Memory B cell (primary cell): ENCODE data around the gene FOXP1.
"Not testable (repeated sequence)": the region's sequence is repeated elsewhere in the genome, so short reads cannot be mapped to it uniquely, and the experiment has no call there.

Source experiments
- ATAC-seq: fragments of 150-1000 bp; cut with Tn5 transposase; 2 replicates; pipeline ENCODE4 v1.10.0; 2021; ENCODE audit warnings: low read depth, mild to moderate bottlenecking, moderate library complexity
- DNase-seq, 2 donors: peaks; one replicate each; pipeline ENCODE4 v3.0.0; 2022; ENCODE audit warnings: low spot score in 2 of 2
- H3K27ac Mint-ChIP-seq: one replicate; pipeline ENCODE4 v1.8.0; 2022; ENCODE audit warnings: mild to moderate bottlenecking, moderate library complexity, mixed read lengths
- H3K27me3 Mint-ChIP-seq: one replicate; pipeline ENCODE4 v1.8.0; 2022; ENCODE audit warnings: mixed read lengths
- H3K36me3 Mint-ChIP-seq: one replicate; pipeline ENCODE4 v1.8.0; 2022; ENCODE audit warnings: mild to moderate bottlenecking, mixed read lengths
- H3K4me1 Mint-ChIP-seq: one replicate; pipeline ENCODE4 v1.8.0; 2022; ENCODE audit warnings: mixed read lengths
- H3K4me3 Mint-ChIP-seq: one replicate; pipeline ENCODE4 v1.8.0; 2022; ENCODE audit warnings: mild to moderate bottlenecking, moderate library complexity, mixed read lengths
- H3K9me3 Mint-ChIP-seq: one replicate; pipeline ENCODE4 v1.8.0; 2022; ENCODE audit warnings: mixed read lengths

Gene FOXP1

DNA sequence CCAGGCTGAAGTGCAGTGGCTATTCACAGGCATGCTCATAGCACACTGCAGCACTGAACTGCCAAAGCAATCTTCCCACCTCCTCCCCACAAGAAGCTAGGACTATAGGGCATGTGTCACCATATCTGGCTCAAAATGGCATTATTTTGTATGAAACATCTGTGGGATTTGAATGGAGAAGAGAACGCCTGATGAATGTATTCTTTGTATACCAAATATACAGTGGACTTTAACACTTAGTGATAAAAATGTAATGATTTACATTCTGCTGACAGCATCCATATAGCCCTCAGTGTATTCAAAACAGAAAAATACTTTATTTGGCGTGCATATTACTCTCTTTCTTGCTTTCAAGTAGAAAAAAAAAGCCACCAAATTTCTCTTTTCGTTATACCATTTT, 257.8 kb downstream of the FOXP1 start:
- no peak for ATAC-seq

DNA sequence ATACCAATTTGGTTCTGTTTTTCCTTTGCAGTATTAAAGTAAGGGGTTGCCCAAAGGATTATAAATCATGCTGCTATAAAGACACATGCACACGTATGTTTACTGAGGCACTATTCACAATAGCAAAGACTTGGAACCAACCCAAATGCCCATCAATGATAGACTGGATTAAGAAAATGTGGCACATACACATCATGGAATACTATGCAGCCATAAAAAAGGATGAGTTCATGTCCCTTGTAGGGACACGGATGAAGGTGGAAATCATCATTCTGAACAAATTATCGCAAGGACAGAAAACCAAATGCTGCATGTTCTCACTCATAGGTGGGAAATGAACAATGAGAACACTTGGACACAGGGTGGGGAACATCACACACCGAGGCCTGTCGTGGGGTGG, 259.3 kb downstream of the FOXP1 start:
- peaks cover 11% of the 10 kb centered on the region for H3K4me1 Mint-ChIP-seq
- H3K36me3 Mint-ChIP-seq = peaks cover 12% of the 10 kb centered on the region
- not testable (repeated sequence) for ATAC-seq, H3K27me3 Mint-ChIP-seq, H3K4me3 Mint-ChIP-seq, H3K27ac Mint-ChIP-seq, DNase-seq, H3K9me3 Mint-ChIP-seq

More for the DNA sequence above, 257.8 kb downstream of the FOXP1 start:
- Mint-ChIP-seq H3K36me3 (peaks cover 17% of the 10 kb centered on the region), H3K9me3 (peaks cover 4% of the 10 kb centered on the region), H3K4me3 (no peak overlapping the region), H3K4me1 (peaks cover 11% of the 10 kb centered on the region), H3K27me3 (no peaks in the 10 kb centered on the region), H3K27ac (no peak overlapping the region)
- no peak for DNase-seq

DNA sequence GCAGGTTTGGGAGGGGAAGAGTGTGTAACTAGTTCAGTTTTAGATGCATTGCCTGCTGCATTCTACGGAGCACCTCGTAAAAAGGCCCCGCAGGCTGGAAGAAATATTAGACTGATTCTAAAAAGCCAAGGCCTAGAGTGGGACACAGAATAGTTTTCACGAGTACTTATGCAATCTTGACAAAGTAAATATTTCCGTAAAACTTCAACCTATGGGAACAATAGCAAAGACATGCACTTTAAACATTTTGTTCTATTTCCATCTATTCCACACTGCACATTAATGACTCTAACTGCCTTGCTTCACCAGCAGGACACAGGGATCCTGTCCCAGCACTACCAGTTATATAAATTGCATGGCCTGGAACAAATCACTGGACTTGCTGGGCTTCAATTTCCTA, 260.0 kb downstream of the FOXP1 start:
- H3K4me3 Mint-ChIP-seq = no peak overlapping the region
- no peaks in the 10 kb centered on the region for H3K27me3 Mint-ChIP-seq
- no peak for DNase-seq
- no peak for ATAC-seq
- no peak overlapping the region for H3K27ac Mint-ChIP-seq
- H3K4me1 Mint-ChIP-seq = peaks cover 13% of the 10 kb centered on the region
- peaks cover 12% of the 10 kb centered on the region for H3K36me3 Mint-ChIP-seq
- peaks cover 2% of the 10 kb centered on the region for H3K9me3 Mint-ChIP-seq

DNA sequence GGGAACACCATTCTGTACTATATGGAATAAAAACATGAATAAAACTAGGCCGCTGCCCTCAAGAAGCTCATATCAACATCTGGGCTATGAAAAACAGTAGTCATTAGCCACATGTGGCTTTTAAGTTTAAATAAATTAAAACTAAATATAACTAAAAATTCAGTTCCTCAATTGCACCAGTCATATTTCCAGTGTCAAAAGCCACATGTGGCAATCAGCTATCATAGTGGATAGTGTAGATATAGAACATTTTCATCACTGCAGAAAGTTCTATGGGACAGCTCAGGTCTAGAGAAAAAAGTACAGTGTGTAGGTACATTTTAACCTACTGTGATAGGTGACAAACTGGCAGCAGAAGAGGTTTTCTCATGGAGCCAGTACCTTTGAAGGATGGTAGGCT, 261.4 kb downstream of the FOXP1 start:
- peaks cover 13% of the 10 kb centered on the region for H3K4me1 Mint-ChIP-seq
- H3K27me3 Mint-ChIP-seq = no peaks in the 10 kb centered on the region
- H3K9me3 Mint-ChIP-seq = peaks cover 2% of the 10 kb centered on the region
- DNase-seq = no peak
- H3K36me3 Mint-ChIP-seq = peaks cover 9% of the 10 kb centered on the region
- H3K27ac Mint-ChIP-seq = no peak overlapping the region
- ATAC-seq = no peak
- no peak overlapping the region for H3K4me3 Mint-ChIP-seq

DNA sequence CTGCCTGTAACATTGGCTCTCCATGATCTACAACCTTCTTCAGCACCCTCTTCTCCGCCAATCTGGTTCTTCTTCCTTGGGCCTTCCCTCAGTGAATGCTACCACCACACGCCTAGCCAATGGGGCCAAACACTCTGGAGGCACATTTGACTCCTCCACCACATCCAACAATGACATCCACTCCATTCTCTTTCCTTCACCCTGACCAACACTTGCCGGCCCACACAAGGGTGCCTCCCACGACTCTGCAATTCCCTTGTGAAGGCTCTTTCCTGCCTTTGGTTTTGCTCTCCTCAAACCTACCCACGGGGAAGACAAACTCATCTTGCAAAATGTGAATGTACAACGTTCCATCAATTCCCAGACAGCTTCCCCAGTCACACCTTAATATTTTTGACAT, 263.8 kb downstream of the FOXP1 start:
- Mint-ChIP-seq H3K4me3 (no peak overlapping the region), H3K36me3 (peaks cover 6% of the 10 kb centered on the region), H3K27me3 (no peaks in the 10 kb centered on the region), H3K27ac (no peak overlapping the region), H3K4me1 (peaks cover 19% of the 10 kb centered on the region), H3K9me3 (peaks cover 2% of the 10 kb centered on the region)
- DNase-seq = no peak
- no peak for ATAC-seq

DNA sequence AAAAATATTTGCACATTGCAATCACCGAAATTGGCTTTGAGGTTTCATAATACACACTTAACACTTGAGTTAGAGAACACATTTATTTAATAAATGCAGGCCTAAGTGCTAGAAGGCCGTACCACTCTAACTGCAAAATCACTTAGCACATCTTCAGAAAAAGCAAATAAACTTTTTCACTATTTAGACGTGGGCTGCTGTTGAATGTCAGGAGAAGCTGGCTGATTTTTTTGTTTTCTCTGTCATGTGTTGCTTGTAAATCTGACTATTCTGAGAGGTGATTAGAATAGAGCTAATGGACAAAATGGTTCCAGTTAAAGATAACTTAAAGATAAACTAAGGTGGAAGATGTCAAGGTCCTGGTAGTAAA, 265.1 kb downstream of the FOXP1 start:
- ATAC-seq = no peak
- peaks cover 19% of the 10 kb centered on the region for H3K4me1 Mint-ChIP-seq
- H3K36me3 Mint-ChIP-seq = peaks cover 6% of the 10 kb centered on the region
- no peak overlapping the region for H3K4me3 Mint-ChIP-seq
- no peak overlapping the region for H3K27ac Mint-ChIP-seq
- DNase-seq = no peak
- no peaks in the 10 kb centered on the region for H3K9me3 Mint-ChIP-seq
- H3K27me3 Mint-ChIP-seq = no peaks in the 10 kb centered on the region

DNA sequence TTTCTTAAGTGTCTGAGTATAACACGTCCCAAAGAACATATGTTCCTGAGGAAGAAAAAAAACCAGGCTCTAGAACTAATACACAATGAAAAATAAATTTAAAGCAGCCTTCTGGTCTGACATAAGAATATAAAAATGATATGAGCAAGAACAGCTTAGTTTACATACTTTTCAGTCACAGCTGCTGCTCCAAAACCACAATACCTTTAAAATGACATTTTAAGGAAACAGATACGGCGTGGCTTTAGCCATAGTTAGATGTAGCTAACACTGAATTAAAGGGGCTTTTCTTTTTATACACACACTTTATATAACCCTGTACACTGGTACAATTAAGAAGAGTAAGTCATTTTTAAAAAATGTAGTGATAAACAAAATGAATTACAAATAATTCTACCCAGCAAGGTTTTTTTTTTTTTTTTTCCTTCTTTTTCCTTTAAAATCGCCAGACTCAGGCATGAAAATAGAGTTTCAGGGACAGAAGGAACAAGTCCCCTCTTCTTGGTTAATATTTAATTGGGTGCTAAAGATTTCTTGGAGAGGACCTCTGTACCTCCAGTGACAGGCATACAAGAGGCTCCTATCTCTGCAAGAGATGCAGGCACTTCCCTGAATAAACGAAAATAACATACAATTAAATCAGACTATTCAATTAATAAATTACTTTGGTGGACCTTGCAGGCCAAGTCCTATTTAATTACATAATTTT, 265.6 kb downstream of the FOXP1 start:
- H3K36me3 Mint-ChIP-seq = peaks cover 4% of the 10 kb centered on the region
- no peak overlapping the region for H3K4me3 Mint-ChIP-seq
- H3K4me1 Mint-ChIP-seq = peaks cover 16% of the 10 kb centered on the region
- no peaks in the 10 kb centered on the region for H3K27me3 Mint-ChIP-seq
- DNase-seq (no peak), ATAC-seq (no peak)
- H3K27ac Mint-ChIP-seq = no peak overlapping the region
- H3K9me3 Mint-ChIP-seq = no peaks in the 10 kb centered on the region

DNA sequence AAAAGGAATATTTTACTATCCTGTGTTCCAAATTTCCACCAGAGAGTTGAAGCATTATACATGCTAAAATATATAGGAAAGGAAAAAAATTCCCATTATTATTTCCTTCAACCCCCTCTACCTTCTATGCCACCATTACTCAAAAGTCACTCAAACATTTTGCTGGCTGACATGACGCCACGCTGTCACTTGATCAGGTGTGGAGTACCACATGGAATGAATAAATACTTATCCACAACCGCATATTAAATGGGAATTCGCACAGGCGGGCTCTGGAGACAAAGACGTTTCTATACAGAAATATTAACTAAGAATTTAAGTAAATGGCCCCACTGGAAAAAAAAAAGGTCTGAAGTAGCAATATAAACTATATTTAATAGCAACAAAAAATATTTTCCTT, 266.4 kb downstream of the FOXP1 start:
- H3K9me3 Mint-ChIP-seq = no peaks in the 10 kb centered on the region
- H3K36me3 Mint-ChIP-seq = peaks cover 1% of the 10 kb centered on the region
- ATAC-seq = no peak
- no peaks in the 10 kb centered on the region for H3K27me3 Mint-ChIP-seq
- no peak overlapping the region for H3K4me3 Mint-ChIP-seq
- H3K27ac Mint-ChIP-seq = no peak overlapping the region
- peaks cover 12% of the 10 kb centered on the region for H3K4me1 Mint-ChIP-seq
- no peak for DNase-seq

DNA sequence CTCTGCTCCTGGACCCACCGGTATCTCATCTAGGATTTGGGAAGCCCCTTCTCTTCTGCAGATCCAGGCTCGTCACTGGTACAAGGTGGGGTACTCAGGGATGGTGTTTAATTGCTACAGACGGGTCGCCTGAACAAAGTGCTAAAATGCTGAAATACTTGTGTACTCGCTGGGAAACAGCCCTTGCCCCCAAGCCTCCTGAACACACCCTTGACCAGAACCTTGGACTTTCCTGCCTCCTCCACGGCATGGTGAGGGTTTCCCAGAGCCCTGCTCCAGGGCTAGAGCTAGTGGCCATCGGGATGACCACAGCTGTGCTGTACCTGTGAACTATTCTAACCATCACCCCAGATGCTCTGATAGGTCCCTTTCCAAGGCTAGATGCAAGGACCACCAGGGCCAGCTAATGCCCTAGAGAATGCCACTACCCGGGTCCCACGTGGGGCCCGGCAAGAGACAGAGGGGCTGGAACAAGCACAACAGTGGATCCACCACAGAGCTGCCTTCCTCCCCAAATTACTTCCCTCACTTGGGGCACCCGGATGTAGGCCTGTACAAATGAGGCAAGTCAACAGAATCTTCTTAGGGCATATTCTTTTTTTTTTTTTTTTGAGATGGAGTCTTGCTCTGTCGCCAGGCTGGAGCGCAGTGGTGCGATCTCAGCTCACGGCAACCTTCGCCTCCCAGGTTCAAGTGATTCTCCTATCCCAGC, 267.3 kb downstream of the FOXP1 start:
- no peak for DNase-seq
- Mint-ChIP-seq H3K4me1 (peaks cover 15% of the 10 kb centered on the region), H3K27me3 (no peaks in the 10 kb centered on the region), H3K27ac (no peak overlapping the region), H3K4me3 (no peak overlapping the region), H3K36me3 (peaks cover 4% of the 10 kb centered on the region), H3K9me3 (no peaks in the 10 kb centered on the region)
- ATAC-seq = no peak

DNA sequence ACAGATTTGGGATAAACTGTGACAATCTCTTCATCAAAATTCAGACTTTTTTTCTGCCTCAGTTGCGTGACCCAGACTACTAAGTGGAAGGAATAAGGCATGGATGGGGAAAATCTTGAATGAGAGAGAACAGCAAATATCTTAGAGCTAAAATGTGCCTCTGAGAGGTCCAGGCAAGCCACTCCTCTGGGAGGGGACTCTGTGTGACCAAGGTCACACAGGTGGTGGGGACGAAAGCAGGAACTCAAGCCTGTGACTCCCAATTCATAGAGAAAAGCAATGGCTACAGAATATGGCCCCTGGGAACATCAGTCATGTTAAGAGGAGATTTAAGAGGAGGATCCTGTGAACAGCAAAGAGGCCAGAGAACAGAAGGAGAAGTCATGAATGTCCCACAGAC, 268.1 kb downstream of the FOXP1 start:
- H3K4me3 Mint-ChIP-seq = no peak overlapping the region

DNA sequence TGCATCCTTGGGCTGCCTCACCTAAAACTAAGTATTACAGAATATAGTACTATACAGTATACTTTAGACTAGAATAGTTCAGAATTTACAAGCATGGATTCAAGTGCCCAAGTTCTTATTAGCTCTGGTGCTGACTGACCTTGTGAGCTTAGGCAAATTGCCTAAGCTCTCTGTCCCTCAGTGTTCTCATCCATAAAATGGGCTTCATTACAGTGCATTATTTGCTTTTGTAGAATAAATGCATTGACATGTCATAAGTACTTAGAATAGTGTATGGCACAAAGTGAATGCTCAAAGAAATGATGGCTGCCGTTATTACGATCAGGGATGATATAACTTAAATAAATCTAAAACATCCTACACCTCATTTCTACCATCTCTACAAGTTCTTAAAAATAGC, 269.7 kb downstream of the FOXP1 start:
- Mint-ChIP-seq H3K4me3 (no peak overlapping the region), H3K27ac (no peak overlapping the region), H3K4me1 (peaks cover 24% of the 10 kb centered on the region), H3K27me3 (no peaks in the 10 kb centered on the region), H3K36me3 (peaks cover 4% of the 10 kb centered on the region), H3K9me3 (no peaks in the 10 kb centered on the region)
- ATAC-seq (no peak), DNase-seq (no peak)

More for the DNA sequence above, 268.1 kb downstream of the FOXP1 start:
- no peak for ATAC-seq
- Mint-ChIP-seq H3K27ac (no peak overlapping the region), H3K9me3 (no peaks in the 10 kb centered on the region), H3K27me3 (no peaks in the 10 kb centered on the region), H3K36me3 (peaks cover 4% of the 10 kb centered on the region), H3K4me1 (peaks cover 15% of the 10 kb centered on the region)
- no peak for DNase-seq

DNA sequence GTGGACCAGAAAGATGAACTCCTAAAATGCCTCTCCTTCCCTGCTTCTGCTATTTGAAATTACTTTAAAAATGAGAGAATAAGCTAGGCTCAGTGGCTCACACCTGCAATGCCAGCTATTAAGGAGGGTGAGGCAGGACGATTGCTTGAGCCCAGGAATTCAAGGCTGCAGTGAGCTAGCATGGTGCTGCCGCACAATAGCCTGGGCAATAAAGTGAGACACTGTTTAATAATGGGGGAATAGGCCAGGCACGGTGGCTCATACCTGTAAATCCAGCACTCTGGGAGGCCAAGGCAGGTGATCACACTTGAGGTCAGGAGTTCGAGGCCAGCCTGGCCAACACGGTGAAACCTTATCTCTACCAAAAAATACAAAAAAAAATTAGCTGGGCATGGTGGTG, 271.1 kb downstream of the FOXP1 start:
- Mint-ChIP-seq H3K27me3 (no peaks in the 10 kb centered on the region), H3K27ac (no peak overlapping the region), H3K9me3 (no peaks in the 10 kb centered on the region), H3K36me3 (peaks cover 6% of the 10 kb centered on the region), H3K4me3 (no peak overlapping the region), H3K4me1 (peaks cover 22% of the 10 kb centered on the region)
- no peak for ATAC-seq
- DNase-seq = no peak

DNA sequence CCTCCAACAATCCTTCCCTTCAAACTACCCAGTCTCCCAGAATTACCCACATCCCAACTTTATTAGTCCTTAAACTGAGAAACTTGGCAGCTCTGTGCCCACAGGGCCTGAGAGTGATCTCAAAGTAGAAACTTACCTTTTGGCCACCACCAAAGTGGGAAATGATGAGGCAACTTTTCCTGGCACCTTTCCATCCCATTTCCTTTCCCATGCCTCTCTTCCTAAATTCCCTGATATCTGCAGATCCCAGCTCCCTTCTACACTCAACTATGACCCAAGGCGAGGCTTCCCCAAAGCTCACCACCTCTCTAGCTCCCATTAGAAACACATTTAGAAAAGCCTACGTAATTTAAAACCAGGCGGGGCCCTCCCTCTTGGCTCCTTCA, 271.9 kb downstream of the FOXP1 start:
- H3K27me3 Mint-ChIP-seq = no peaks in the 10 kb centered on the region
- no peak overlapping the region for H3K4me3 Mint-ChIP-seq
- ATAC-seq (no peak), DNase-seq (no peak)
- peak overlapping the region; percentile 11 for H3K27ac Mint-ChIP-seq
- peaks cover 22% of the 10 kb centered on the region for H3K4me1 Mint-ChIP-seq
- H3K9me3 Mint-ChIP-seq = no peaks in the 10 kb centered on the region
- H3K36me3 Mint-ChIP-seq = peaks cover 6% of the 10 kb centered on the region

DNA sequence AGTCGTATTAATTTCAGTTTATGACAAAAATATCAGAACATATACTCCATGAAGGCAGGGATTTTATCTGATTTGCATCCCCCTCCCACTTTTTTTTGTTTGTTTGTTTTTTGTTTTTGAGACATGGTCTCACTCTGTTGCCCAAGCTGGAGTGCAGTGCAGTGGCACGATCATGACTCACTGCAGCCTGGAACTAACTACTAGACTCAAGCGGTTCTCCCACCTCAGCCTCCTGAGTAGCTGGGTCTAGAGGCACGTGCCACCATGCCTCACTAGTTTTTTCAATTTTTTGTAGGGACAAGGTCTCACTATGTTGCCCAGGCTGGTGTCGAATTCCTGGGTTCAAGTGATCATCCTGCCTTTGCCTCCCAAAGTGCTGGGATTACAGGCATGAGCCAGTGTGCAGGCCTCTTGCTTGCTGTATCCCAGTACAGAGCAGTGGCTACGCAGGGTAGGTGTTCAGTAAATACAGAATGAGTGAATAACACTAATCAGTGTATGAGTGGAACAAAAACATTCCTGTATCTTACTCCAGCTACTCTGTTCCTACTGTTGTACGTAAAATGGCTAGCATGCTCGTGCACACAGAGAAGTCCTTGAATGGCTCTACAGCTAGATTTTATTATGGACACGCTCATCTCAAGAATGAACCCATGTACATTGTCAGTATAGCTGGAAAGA, 272.4 kb downstream of the FOXP1 start:
- Mint-ChIP-seq H3K9me3 (no peaks in the 10 kb centered on the region), H3K4me3 (no peak overlapping the region), H3K27ac (peak overlapping the region; percentile 11), H3K36me3 (peaks cover 6% of the 10 kb centered on the region), H3K4me1 (peaks cover 20% of the 10 kb centered on the region), H3K27me3 (no peaks in the 10 kb centered on the region)
- ATAC-seq (no peak), DNase-seq (no peak)
